Erythroblast (primary cell): Measurements from ENCODE around the gene CAPS.
"Not testable (repeated sequence)": the region's sequence is repeated elsewhere in the genome, so short reads cannot be mapped to it uniquely, and the experiment has no call there.

Experiments used
- DNase-seq, 2 experiments: peaks; one replicate each; lab custom pipeline; 2025; lab: John Stamatoyannopoulos, UW
- GATA1 ChIP-seq: IDR thresholded peaks from 2 replicates; pipeline ENCODE4 v1.6.1; 2011; ENCODE audit warnings: low read depth, mild to moderate bottlenecking, control low read depth, low read length, moderate library complexity
- POLR2A ChIP-seq: IDR thresholded peaks from 2 replicates; pipeline ENCODE4 v1.6.1; 2011; ENCODE audit warnings: mild to moderate bottlenecking, low read length

Gene CAPS

DNA sequence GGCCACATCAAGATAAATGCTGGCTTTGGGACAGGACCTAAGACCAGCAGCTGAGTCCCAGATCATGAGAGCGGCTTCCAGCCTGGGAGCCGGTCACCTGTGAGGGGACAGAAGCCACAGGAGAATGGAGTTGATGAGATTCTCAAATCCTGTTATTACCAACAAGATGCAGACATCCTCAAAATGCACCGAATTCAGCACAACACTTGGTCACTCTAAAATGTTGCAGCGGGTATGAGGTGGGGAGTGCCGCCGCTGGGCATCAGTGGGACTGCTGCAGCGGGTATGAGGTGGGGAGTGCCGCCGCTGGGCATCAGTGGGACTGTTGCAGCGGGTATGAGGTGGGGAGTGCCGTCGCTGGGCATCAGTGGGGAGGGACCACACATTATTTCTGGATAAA is 42.7 kb downstream of the CAPS start:
- TF ChIP-seq GATA1, result no peak
- no peak for TF ChIP-seq POLR2A
- no peak for DNase-seq

DNA sequence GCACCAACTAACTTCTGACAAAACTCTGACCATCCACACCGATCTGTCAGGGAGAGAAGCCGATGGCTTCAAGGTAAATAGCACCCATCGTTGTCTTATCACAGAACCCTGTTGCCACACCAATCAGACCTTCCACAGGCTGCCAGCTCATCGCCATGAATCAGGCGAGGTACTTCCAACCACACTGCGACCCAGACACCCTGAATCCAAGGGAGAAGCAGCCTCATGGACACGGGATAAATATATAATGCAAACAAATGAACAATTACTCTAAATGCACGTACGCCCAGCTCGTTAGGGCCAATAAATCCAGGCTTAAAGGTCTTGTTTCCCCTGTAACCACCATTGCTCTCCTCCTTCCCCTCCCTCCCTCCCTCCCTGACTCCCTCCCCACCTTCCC is 43.1 kb downstream of the CAPS start:
- no peak for TF ChIP-seq GATA1
- no peak for TF ChIP-seq POLR2A
- no peak for DNase-seq

DNA sequence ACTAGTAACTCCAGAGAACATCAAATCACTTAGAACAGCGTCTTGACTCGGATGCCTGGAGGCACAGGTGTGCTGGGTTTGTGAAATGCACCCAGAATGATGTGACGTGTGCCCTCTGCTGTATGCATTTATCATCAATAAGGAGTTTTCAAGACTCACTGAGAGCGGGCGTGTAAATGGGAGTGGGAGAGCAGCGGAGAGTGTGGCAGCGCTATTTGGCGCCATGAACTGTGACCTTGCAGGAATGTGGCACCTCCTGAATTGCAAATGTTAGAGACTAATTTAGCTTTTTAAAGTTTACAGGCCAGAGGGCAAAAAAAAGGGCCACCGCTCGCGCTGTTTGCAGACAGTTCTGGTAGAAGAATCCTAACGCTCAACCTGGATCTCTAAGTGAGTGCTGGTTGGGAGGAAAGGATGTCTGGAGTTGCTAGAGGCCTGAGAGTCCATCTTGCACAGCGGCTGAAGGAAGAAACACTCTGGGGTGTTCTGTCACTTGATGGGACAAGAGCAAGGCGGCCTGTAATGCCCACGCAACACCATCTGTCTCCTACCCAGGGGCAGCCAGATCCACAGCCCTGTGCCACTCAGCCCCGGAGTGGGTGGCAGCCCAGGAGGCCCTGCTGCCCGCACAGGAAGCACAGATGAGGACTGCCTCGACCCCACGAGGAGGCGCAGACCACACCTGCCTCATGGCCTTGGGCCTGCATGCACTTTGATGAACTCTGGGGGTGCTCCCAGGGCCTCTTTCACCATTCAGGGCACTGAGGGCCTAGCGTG is 44.2 kb downstream of the CAPS start:
- no peak for TF ChIP-seq POLR2A
- DNase-seq, result no peak

DNA sequence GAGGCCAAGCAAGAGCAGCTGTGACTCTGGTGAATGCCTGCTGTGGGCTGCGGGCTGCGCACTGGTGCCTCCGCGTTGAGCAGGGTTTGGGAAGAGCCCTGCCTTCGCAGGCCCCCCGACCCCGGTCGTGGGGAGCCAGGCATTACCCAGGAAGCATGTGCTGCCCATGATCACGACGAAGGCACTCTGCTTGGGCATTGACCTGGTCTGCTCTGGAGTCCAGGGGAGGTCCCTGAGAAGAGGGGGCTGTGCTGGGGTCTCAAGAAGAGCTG is 44.7 kb downstream of the CAPS start:
- no peak for DNase-seq
- TF ChIP-seq GATA1 (no peak), POLR2A (no peak)

DNA sequence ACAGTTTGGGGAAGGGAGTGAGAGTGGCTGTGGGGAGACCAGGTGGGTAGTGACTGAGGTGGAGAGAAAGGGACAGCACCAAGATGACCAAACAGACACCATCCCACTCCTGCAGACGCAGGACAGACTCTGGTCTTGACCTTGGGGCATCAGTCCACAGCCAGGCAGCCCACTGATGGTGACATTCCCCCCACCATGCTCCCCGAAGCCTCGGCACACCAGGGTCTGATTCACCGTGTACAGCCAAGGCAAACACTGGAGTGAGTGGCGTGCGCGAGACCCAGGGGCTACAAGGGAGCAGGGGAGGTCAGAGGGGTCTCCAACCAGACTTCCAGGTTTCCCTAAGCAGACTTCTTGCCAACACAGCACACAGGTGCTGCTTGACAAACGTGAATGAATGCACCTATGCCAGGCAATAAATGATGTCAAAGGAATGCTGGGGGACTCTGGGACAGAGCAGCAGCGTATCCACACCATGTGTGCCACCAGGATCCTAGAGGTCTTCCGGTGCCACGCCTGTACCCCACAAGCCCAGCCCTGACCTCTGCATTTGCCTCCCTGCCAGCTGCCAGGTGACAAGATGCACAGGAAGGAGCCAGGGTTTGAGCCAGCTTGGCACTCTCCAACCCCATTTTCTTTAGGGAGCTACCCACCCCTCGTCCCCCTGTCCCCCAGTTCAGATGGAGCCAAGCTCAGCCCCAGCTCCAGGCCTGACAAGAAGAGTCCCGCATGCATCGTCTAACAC is 45.4 kb downstream of the CAPS start:
- TF ChIP-seq POLR2A, result no peak
- TF ChIP-seq GATA1, result no peak
- DNase-seq, result no peak

DNA sequence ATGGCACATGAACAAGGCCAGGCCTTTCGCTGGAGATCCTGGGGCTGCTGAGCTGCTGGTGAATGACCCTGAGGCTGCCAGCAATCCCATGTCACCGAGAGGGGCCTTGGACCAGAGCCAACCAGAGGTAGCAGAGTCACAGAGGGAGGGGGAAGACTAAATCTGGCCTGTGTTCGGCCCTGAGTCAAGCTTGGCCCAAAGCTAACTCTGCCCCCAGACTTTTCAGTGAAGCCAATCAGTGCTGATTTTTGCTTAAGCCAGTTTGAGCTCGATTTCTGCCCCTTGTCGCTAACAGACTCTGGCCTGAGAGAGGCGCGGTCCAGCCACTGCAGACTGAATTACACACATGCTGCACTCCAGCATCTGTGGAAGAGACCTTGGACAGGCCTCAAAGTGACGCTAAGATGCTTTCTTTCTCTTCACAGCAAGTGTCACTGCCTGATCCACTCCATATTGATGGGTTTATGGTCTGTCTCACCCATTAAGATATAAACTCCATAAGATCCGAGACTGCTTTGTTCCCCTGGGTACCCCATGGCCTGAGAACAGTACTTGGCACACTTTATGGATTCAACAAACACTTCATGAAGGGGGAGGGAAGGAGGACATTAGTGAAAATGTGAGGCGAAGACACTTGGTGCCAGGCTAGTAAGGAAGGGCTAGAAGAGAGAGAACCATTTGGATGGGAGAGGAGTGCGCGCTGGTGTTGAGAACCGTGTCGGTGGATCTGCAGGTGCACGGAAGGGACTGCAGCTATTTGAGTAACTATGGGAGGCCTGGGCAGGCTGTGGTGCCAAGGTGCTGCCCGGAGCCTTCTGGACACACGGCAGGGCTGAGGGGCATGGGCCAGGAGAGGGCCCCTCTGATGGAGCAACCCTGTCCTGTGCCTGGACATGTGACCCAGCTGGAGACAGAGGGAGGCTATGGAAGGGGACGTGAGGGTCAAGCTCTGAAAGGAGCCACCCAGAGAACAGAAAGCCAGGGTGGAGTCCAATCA is 46.2 kb downstream of the CAPS start:
- TF ChIP-seq GATA1, result no peak
- no peak for TF ChIP-seq POLR2A
- DNase-seq, result no peak

DNA sequence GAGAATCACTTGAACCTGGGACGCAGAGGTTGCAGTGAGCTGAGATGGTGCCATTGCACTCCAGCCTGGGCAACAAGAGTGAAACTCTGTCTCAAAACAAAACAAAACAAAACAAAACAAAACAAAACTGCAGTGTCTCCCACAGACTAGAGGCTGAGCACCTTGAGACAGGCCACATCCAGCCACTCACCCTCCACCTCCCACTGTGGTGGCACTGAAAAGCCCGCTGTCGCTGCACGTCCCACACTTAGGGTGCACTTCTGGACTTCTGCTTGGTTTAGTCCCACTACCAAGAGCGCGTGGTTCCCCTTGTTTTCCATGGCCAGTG is 47.6 kb downstream of the CAPS start:
- DNase-seq, result not testable (repeated sequence)

DNA sequence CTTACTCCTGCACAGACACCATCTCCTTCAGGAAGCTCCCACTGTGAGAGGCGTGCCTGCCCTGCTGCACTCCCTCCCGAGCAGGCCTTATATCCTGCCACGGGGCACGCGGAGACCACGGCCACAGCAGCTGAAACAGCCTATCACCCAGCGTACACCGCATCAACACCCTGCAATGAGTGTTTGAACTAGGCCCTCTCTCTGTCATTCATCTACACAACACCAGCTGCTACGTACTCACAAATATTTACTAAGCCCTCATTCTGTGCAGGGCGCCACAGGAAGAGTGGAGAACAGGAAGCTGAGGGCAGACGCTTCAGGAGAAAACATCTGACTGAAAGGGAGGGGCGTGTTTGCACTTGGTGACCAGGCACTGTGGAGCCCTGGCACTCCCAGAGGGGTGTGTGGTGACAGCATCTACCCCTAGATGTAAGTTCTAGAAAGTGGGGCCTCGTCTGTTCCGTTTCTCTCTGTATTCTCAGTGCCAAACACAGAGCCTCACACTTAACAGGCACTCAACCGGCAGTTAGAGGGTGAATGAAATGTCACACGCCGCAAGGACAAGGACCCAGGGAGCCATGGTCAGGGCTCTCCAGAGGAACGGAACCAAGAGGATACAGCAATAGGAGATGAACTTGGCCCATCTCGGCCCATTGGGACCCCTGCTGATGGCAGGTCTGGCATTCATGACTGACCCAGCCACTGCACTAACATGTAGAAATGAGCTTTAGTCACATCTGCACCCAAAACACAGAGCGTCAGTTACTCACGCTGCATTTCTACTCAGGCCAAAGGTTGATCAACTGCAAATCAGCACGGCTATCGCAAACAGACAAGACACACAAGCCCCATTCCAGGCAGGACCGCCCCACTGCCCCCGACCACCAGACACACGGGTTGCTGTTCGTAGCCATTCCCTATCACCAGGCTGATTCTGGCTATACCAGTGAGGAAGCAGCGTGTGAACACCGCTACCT is 48.2 kb downstream of the CAPS start:
- TF ChIP-seq GATA1 (no peak), POLR2A (no peak)
- DNase-seq, result no peak

DNA sequence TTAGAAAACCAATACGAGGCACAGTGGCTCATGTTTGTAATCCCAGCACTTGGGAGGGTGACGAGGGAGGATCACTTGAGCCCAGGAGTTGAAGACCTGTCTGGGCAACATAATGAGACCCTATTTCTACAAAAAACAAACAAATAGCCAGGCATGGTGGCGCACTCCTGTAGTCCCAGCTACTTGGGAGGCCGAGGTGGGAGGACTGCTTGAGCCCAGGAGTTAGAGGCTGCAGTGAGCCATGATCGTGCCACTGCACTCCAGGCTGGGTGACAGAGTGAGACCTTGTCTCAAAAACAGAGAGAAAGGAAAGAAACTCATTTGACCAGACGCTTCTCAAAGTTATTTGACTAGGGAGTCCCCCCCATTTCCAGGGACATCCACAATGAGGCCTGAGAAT is 49.2 kb downstream of the CAPS start:
- not testable (repeated sequence) for DNase-seq

DNA sequence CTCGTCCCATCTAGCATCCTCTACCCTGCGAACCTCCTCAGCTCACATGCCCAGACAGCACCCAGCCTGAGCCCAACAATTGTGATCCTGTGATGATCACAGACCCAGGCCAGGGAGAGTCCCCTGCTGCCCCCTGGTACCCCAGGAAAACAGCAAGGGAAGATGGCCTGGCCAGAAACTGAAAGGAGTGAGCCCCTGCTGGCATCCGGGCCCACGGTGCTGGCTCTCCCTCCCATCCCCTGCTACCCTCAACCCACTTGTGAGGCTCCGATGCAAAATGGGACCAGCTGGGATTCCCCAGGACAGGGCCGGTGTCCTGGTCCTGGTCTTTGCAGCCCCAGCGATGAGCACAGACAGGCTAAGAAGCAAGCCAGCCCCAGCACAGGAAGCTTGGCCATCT is 49.8 kb downstream of the CAPS start:
- no peak for DNase-seq
- TF ChIP-seq POLR2A (no peak), GATA1 (no peak)

DNA sequence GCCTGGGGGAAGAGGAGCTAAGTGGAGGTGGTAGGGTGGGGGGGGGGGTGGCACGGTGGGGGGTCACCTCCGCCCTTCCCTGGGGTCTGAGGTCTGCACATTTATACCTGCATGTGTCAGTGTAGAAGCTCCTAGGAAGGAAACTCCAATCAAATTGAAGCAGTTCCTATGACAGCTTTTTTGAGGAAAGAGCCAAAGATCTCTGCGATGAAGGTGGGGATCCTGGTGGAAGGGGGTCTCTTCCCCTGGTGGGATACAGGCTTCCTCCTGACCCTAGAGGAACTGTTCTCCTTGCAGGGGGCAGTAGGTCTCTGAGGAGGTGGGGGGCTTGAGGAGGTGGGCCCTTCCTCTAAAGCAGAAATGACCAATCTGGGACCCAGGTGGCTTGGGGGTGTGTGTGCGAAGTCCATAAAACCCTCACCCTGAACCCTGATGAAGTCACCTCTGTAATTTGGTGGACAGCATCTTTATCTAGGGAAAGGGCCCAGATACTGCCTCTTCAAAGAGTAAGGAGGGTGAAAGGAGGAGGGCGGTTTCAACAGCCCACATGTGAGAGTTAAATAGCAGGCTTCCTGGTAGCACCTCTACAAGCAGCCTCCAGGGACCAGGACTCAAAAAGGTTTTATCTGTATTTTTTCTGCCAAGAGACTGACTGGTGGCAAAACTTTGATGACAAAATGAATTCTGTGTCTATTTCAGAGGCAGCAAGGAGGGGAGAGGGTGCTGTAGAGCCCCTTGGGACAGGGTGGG is 50.9 kb downstream of the CAPS start:
- DNase-seq, result no peak
- TF ChIP-seq POLR2A (no peak), GATA1 (no peak)
